Stimulated activated CD4-positive, alpha-beta T cell treated with anti-CD3 and anti-CD28 coated beads, Interleukin-12 subunit alpha, Interleukin-12 subunit beta, amount 100 ng/mL, for 24 hours (primary cell): ENCODE measurements around the gene WSCD1.

Experiments used
- DNase-seq, 2 experiments: peaks; one replicate each; pipeline ENCODE4 v3.0.0-alpha.2; 2020; ENCODE audit warnings: low read depth in 2 of 2

Gene WSCD1

DNA sequence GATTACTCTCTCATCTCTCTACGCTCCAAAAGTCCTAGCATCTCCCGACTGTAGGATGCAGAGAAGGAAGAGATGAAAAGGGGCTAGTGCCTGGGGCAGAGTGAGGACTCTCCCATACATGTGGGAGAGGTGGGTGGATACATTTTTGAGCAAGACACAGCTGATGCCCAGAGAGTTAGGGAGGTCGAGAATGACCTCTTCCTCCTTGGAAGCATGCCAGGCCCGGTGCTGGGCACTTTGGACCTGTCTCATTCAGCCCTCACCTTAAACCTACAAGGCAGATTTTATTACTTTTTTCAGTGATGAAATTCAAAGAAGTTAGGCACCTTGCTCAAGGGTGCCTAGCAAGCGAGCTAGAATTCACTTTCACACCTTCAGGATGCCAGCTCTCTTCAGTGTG lies 38.2 kb downstream of the WSCD1 start:
- DNase-seq: no peak

DNA sequence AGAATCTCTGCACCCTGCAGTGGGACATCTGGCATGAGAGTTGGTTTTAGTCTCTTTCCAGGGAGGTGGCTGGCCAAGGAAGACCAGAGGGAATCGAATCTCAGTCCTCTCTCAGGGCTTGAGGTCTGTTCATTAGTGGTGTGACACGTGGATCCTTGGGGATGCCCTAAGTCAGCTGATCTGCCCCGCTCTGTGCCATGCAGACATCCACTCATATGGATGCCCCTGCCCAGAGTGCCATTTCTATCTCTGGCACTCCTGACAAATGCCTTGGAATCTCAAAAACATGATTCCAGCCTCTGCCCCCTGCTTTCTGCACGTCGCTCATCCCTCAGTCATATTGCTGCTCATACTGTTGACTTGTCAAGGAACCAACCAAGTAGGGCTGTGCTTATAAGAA lies 38.8 kb downstream of the WSCD1 start:
- no peak for DNase-seq

DNA sequence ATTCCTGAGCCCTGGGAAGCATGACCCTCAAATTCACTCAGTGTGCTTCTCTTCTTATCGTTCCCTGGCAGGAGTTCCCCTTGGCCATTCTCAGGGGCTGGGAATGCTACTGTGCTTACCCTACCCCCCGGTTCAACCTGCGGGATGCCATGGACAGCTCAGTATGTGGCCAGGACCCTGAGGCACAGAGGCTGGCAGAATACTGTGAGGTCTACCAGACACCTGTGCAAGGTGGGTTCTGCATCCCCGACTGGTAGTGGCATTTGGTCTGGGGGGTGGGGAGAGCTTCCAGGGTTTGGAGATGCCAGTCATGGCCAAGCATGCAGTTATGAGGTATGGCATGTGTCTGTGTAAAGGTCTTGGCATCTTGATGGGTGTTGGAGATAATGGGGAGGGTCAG lies 39.4 kb downstream of the WSCD1 start:
- DNase-seq: no peak

DNA sequence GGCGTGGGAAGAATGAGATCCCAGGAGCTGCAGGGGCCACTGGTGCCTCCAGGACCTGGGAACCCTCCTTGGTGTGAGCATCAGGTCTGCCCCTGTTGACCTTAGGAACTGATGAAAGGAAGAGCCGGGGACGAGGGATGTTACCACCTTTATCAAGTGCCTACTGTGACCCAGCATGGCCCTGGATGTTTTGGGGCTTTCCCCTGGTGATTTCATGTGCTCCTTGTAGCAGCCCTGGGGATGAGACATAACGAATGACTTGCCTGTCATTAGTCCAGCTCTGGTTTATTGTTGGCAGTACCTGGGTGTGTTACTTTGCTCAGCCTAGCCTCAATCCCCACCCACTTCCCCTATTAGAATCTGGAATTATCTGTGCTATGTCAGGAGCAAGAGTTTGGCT lies 39.9 kb downstream of the WSCD1 start:
- DNase-seq: no peak

DNA sequence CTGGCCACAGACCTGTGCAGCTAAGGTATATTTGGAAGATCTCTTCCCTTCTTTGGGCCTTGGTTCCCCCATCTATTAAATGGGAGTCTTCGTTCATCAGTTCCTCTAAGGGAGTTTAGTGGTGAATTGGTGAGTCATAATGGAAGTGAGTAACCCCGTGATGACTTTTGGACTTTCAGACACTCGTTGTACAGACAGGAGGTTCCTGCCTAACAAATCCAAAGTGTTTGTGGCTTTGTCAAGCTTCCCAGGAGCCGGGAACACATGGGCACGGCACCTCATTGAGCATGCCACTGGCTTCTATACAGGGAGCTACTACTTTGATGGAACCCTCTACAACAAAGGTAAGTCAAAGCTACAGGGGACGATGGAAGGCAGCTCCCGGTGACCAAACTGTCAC lies 40.4 kb downstream of the WSCD1 start:
- DNase-seq: no peak

DNA sequence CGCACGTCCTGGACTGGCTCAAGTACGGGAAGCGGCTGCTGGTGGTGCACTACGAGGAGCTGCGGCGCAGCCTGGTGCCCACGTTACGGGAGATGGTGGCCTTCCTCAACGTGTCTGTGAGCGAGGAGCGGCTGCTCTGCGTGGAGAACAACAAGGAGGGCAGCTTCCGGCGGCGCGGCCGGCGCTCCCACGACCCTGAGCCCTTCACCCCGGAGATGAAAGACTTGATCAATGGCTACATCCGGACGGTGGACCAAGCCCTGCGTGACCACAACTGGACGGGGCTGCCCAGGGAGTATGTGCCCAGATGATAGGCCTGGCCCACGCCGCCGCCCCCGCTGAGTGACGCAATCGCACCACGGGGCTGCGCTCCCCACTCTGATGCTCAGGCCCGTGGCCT lies 50.2 kb downstream of the WSCD1 start:
- DNase-seq: no peak

DNA sequence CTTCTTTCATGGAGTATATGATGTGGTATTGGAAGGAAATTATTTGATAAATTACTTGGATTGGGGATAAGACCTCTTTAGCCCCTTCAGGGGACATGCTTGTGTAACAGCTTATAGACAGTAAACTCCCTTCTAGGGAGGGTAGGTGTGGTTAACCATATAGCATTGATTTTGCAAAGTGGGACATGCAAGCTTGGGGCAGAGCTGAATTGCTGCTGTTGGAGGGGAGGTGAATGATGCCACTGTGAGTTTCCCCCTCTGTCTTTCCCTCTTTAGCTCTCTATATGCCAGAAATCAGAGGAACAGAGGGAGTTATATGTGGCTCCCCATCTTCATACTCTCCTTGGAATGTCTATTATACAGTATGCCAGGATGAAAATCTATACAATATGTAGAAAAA lies 54.7 kb downstream of the WSCD1 start:
- DNase-seq: no peak

DNA sequence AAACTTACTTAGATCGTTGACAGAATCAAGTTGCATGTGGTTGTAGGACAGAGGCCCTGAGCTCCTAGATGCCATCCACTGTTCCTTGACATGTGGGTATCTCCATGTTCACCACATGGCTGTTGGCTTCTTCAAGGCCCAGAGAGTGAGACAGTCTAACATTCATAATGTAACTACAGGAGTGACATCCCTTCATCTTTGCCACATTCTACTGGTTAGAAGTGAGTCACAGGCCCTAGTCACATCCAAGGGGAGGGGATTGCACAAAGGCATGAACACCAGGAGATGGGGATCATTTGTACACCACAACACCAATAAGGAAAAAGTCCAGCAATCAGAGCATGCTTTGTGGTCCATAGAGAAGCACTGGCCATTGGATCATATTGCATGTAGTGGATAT lies 56.6 kb downstream of the WSCD1 start:
- DNase-seq: no peak

DNA sequence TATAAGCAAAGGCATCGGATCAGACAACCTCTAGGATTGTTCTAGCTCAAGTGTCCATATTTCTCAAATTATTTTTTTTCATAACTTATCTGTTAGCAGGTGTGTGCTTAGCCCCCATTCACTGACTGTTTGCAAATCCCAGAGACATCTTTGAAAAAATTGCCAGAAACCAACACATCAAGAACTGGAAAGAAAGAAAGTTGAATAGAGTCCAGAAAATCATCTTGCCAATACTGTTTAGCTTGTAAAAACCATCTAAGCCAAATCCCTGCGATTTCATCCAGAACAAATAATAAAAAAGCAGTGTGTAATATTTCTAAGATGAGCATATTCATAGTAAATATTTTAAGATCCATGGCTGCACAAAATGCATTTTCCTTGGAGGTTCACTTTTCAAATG lies 64.5 kb downstream of the WSCD1 start:
- DNase-seq: no peak

DNA sequence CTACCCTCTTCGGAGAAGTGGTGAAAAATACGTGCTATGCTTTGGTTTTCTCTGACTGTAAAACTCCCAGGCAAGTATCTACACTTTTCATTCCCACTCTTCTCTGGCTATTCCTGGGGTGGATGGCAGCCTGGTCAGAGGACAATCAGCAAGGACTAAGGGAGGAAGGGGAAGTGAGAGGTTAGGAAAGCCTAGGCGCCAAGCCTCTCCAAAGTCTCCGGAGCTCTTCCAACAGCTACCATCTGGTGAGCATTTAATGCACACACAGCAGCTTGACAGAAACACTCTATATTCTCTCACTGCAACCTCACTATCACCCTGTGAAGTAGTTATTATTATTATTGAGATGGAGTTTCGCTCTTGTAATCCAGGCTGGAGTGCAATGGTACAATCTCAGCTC lies 65.1 kb downstream of the WSCD1 start:
- DNase-seq: no peak

DNA sequence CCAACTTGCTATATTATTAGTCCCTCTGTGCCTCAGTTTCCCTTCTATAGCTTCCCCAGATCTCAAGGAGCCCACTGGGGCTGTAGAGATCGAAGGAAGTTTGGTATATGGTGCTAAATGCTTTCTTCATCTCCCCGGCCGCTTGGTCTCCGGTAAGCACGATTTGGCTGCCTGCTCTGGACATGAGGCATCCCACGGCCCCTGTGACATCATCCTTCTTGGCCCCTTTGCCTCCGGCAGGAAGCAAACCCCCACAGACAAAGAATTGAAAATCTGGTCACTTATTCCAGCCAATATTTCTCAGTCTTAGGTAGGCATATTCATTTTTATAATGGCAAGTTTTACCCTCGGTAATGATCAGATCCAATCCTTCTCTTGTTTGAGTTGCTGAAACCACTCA lies 65.8 kb downstream of the WSCD1 start:
- no peak for DNase-seq

DNA sequence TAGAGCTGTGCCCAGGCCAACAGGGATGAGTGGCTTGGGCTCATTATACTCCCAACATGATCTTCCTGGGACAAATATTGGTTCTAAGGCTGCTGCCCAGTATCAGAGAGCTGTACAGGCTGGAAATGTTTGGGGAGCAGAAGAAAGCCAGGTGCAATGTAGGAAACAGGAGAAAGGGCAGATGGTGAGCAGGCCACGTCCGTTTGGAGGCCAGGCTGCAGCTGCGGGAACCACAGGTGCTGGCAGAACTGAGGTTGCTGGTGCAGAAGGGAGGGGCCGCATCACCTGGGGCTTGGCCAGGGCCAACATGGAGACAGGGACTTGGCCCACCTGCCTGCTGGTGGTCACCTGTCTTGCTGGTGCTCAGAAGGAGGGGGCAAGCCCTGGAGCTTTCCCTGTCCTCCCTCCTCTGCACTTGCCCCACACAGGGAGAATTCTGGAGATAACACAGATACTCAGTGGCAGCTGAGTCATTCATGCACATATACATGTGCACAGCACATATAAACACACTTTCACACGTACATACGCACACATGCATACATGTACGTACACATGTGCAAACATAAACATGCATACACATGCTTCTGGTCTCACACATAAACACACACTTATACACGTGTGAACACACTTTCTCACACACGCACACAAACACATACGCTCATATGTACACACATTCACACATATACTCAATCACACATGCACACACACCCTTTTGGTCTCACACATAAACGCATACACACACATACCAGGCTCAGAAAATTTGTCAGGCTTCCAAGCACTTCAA lies 67.7 kb downstream of the WSCD1 start:
- no peak for DNase-seq

DNA sequence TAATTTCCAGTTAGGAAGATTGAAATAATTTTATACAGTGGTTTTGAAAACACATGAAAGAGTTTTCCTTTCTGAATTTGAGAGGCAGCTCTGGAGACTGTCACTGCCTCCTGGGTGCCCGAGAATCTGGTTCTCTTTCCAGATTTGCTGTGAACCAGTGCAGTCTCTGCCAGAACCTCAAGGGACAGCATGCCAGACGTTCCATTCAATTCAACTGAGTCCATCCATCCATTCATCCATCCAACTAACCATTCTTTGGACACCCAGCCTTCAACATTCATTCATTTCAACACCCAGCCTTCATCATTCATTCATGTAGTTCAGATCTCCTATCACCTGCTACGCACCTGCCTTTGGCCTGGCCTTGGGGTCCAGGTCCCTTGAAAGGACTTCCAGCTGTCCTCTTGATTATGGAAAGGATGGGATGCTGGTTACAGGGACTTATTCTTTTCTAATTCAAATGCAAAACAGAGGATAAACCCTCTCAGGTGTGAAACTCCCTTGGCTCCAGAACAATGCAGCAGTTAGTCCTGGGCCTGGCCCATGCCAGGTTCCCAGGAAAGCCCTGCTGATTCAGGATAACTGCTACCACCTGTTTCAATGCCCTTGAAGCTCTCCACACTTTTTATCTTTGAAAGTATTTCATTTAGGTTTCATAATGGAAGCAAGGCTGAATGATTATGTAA lies 68.7 kb downstream of the WSCD1 start:
- no peak for DNase-seq

DNA sequence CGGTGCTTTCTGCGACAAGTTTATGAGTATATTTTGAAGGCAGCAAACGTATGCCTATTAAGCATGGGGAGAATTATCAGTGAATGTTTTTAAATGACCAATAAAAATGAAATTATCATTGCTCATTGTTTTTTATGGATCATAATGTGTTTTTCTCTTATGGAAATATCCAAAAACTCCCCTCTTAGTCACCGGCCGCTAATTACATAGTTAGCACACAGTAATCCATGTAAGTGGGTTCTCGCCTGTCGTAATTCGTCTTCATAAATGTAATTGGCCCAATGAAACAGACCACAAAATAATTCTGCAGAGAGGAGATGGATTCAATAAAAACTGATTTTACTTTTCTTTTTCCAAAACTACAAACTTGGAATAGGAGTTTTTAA lies 69.3 kb downstream of the WSCD1 start:
- DNase-seq: no peak

DNA sequence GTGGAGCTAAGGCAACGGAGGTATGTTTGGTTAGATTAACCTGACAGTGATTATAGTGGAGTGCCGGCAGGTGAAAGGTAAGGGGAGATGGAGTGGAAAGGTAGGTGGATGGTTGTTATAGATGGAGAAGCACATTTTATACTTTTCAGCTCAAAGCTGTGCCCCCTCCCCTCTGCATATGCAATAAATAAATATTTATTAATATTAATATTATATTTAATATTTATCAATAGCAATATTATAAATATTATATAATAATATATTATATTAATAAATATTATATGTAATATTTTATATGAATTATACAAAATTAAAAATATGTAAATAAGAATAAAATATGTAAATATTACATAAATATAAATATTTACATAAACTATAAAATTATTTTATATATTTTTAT lies 70.0 kb downstream of the WSCD1 start:
- DNase-seq: no peak

DNA sequence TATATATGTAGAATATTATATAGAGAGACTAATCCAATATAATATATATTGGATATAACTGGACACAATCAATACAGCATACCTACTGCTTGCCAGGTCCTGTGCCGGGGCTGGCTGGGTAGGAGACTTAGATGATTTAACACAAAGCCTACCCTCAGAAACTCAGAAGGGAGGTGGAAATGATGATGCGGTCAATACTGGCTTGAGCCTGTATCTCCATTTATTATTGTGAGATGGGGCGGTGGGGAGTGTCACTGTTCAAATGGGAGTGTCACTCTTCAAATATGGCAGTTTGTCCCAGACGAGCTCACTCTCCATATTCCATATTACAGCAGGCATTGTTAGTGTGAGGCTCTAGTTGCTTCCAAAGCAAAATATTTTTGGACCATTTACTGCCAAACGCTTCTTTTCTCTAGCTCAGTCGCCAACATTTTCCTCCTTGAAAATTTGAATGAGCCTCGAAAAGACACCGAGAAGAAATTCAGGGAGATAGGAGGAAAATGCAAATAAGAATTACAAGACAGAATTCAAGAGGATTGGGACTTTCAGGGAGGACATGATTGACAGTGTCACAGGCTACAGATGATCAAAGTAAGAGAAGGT lies 70.7 kb downstream of the WSCD1 start:
- no peak for DNase-seq

DNA sequence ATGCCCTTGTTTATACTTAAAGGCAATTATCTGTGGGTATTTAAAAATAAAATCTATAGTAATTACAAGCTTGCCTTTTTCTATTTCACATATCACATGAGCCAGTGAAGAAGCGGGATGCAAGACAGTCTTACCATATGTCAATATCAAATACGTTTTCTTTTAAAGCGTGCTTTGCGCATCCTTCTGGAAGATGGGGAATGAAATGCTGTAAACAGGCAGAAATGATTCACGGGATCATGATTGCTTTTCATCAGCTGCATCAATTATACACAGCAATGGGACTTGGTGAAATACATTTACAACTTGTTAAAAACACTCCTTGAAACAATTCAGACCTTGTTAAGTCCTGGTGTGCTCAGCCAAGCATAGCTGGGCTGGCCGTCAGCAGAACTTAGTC lies 72.5 kb downstream of the WSCD1 start:
- no peak for DNase-seq

DNA sequence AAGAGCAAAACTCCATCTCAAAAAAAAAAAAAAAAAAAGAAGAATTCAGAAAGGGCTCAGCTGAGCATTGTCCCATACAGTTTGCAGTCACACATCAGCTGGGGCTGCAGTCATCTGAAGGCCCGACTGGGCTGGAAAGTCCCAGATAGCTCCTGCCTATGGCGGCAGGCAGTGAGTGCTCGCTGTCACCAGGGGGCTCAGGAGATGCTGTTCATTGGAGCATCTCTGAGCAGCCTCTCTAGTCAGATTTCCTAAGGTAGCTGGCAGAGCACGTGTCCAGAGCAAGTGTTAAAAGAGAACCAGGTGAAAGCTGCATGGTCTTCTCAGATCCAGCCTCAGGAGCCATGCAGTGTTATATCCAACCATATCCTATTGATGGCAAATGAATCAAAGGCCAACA lies 75.8 kb downstream of the WSCD1 start:
- DNase-seq: no peak

DNA sequence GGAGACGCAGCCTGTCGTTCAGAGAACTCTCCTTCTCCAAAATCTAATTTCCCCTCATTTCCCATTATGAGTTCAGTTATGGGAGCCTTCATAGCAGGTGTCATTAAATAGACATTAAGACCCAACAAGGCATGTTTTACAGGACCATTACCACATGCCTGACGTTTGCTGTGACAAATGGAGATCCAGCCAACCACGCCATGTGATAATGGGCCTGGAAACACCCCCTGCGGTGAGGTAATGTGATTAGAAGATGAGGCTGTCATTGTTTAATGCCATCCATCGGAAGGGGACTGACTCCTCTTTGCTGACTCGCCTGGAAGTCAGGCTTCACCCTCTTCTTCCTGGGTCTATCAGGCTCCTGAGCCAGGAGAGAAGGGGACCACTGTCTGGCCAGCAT lies 76.9 kb downstream of the WSCD1 start:
- DNase-seq: no peak

DNA sequence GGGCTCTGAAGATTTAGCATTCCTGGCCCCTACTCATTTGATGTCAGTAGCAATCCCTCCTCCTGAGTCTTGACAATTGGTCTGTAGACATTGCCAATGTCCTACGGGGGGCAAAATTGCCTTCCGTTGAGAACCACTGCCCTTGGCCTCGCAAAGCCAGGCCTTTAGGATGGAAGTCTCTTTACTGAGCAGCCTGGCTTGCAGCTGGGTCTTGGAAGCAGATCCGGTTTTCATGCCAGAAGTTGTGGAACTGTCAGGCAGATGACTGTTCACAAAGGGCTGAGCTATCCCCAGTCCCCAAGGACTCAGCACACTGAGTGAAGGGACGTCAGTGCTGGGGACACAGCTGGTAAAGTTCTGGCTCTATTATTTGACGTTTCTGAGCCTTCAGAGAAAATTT lies 83.2 kb downstream of the WSCD1 start:
- no peak for DNase-seq

DNA sequence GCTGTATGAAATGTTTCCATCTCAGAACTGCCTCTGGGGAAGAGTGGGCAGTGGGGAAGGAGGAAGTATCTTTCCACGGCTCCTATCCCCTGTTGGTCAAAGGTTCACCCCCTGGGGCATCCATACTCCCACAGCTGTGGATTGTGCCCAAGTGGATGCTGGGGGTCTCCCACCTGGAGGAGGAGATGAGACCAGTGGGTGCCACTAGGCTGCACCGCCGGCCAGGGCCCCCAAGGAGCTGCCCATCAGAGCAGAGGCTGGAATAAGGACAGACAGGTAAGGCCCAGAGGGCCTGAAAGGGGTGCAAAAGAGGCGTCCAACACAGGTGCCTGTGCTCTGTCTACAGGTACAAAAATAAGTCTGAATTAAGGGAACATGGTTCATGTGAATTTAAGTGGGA lies 87.5 kb downstream of the WSCD1 start:
- no peak for DNase-seq

DNA sequence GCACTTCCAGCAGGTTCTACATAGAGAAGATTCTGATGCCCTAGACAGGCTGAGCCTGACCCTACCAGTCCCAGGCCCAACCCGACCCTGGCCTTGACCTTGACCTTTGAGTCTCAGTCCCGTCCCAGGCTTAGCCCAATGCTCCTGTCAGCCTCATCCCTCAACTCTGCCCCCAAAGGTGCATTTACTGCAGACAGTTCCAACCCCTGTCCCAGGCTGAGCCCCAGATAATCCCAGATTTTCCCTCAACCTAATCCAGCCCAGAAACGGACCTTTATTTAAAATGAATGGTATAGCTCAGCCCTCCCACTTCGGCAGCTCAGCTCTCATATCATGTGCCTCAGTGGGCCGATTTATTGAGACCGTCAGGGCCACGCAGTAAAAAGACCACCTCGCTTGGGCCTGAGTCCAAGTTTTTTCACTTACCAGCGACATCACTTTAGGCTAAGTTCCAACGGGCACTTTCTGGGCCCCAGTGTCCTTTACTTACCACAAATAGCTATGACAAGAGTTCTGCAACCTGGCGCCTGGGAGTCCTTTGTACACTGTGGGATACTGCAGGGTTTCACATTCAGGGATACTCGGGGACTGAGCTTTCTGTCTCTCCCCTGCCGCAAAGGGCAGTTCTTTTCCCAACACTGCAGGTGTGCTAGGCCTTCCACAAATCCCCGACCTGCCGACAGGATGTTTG lies 89.5 kb downstream of the WSCD1 start:
- DNase-seq: no peak

DNA sequence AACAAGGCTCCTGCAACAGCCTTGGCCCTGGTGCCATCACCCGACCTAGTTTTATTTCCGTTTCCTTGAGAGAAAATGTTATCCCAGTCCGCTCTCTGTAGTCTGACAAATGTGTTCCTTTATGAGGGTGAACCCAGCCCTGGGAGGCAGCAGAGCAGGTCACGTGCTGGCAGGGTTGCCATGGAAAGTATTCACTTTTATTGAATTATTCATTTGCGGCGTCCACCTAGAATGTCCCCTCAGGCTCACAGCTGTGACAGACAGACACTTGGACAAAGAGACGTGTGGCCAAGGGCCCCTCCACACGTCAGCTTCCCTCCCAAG lies 90.0 kb downstream of the WSCD1 start:
- no peak for DNase-seq
